ENCODE data around the gene MALRD1. TPM values are rescaled to one million over a fixed set of nuclear protein-coding genes. Genes with fewer than 3 reads are reported as not detected.
"Not testable (repeated sequence)": the region's sequence is repeated elsewhere in the genome, so short reads cannot be mapped to it uniquely, and the experiment has no call there.

MALRD1 gene
- total RNA-seq, 2 donors from 2014 or later = 0.26 to 1.3 TPM

DNA sequence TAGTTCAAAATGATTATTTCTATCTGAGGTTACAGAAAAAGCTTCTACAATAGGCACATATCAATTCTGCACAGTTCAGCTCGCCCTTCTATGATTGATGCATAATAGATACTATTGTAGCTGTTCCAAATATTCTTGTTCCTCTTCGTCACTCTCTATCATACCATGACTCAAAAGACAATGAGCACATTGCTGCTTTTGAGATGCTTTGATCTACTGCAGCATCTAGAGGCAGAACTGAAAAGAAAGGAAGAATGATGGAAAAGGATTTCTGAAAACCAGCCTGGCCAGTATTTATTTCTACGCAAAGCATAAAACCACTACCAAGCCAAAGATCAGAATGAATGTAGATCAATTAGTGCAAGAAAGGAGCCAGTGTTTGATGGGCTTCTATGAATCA, 708.3 kb downstream of the MALRD1 start:
- no peaks in the 10 kb centered on the region for H3K36me3 ChIP-seq (replicated peaks in 1 of 2; ENCODE audit: insufficient read depth in 1 of 2, low read depth in 2 of 2)
- H3K27me3 ChIP-seq = no peaks in the 10 kb centered on the region
- intact Hi-C loops (cut with DNase I) = no loop called here
- ATAC-seq = no peak
- H3K4me3 ChIP-seq = no peak overlapping the region
- DNase-seq = no peak
- 47 to 50% methylated on average over 3 of the region's 3 CpGs for WGBS, 2 donors
- no peaks in the 10 kb centered on the region for H3K4me1 ChIP-seq
- TF ChIP-seq POLR2A (IDR thresholded peaks at IDR 0.05) = no peak
- TF ChIP-seq, protein P1, sequence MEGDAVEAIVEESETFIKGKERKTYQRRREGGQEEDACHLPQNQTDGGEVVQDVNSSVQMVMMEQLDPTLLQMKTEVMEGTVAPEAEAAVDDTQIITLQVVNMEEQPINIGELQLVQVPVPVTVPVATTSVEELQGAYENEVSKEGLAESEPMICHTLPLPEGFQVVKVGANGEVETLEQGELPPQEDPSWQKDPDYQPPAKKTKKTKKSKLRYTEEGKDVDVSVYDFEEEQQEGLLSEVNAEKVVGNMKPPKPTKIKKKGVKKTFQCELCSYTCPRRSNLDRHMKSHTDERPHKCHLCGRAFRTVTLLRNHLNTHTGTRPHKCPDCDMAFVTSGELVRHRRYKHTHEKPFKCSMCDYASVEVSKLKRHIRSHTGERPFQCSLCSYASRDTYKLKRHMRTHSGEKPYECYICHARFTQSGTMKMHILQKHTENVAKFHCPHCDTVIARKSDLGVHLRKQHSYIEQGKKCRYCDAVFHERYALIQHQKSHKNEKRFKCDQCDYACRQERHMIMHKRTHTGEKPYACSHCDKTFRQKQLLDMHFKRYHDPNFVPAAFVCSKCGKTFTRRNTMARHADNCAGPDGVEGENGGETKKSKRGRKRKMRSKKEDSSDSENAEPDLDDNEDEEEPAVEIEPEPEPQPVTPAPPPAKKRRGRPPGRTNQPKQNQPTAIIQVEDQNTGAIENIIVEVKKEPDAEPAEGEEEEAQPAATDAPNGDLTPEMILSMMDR (IDR thresholded peaks at IDR 0.05) = no peak
- no peaks in the 10 kb centered on the region for H3K9me3 ChIP-seq
- H3K27ac ChIP-seq = no peak overlapping the region

DNA sequence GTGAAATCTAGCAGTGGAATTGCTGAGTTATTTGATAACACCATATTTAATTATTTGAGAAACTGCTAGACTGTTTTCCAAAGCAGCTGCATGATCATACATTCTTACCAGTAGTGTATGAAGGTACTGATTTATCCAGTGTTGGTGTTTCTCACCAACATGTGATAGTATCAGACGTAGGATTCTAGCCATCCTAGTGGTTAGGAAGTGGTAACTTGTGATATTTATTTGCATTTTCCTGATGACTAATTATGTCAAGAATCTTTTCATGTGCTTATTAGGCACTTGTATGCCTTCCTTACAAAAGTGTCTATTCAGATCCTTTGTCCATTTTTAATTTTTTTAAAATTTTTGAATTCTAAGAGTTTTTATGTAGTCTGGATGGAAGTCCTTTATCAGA, 713.4 kb downstream of the MALRD1 start:
- H3K27me3 ChIP-seq = no peaks in the 10 kb centered on the region
- H3K27ac ChIP-seq = no peak overlapping the region
- no peak for ATAC-seq
- 58 to 67% methylated on average over 1 of the region's 1 CpG for whole genome bisulfite sequencing, 2 donors
- DNase-seq = no peak
- H3K4me3 ChIP-seq = no peak overlapping the region
- TF ChIP-seq, protein P1 (IDR thresholded peaks at IDR 0.05) = no peak
- TF ChIP-seq POLR2A (IDR thresholded peaks at IDR 0.05) = no peak
- H3K36me3 ChIP-seq (replicated peaks in 1 of 2; ENCODE audit: insufficient read depth in 1 of 2, low read depth in 2 of 2) = no peaks in the 10 kb centered on the region
- intact Hi-C loops (cut with DNase I) = no loop called here
- no peaks in the 10 kb centered on the region for H3K9me3 ChIP-seq
- H3K4me1 ChIP-seq = no peaks in the 10 kb centered on the region

DNA sequence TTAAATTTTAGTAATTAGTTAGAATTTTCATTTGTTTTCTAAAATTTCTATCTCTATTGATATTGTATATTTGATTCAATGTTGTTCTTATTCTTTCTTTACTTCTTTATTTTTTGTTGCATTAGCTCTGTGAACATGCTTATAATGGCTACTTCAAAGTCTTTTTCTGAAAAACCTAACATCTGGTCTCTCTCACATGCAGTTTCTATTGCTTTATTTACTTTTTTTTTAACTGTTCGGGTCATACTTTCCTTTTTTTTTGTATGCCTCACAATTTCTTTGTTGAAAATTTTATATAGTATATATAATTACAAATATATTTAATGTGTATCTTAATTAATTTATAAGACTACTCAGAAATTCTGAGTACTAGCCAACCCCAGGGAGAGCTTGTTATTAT, 715.5 kb downstream of the MALRD1 start:
- H3K4me1 ChIP-seq = no peaks in the 10 kb centered on the region
- H3K27me3 ChIP-seq = no peaks in the 10 kb centered on the region
- DNase-seq (no peak), ATAC-seq (no peak)
- no peaks in the 10 kb centered on the region for H3K9me3 ChIP-seq
- WGBS, 2 donors = 23 to 40% methylated on average over 1 of the region's 1 CpG
- TF ChIP-seq POLR2A (IDR thresholded peaks at IDR 0.05) = no peak
- TF ChIP-seq, protein P1 (IDR thresholded peaks at IDR 0.05) = no peak
- no peak overlapping the region for H3K4me3 ChIP-seq
- no peaks in the 10 kb centered on the region for H3K36me3 ChIP-seq (replicated peaks in 1 of 2; ENCODE audit: insufficient read depth in 1 of 2, low read depth in 2 of 2)
- no peak overlapping the region for H3K27ac ChIP-seq
- intact Hi-C loops (cut with DNase I) = no loop called here

DNA sequence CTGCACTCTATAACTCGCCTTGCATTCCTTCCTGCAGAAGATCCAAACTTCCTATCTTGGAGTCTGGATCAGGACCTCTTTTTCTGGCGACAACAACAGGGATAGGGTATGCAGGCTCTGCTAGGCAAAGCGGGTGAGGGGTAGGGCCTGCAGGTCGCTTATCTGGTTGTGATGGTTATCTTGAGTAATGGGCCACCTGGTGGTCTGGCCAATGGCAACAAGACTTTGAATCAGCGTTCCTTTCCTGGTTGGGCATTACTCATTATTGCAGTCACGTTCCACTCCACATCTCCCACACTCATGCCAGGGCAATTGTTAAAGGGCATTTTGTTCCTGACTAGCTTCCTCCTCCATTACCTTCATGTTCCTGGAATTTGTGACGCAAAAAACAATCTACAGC, 719.3 kb downstream of the MALRD1 start:
- Histone ChIP-seq H3K27ac (no peak overlapping the region), H3K27me3 (no peaks in the 10 kb centered on the region), H3K9me3 (no peaks in the 10 kb centered on the region), H3K4me3 (no peak overlapping the region), H3K4me1 (no peaks in the 10 kb centered on the region), H3K36me3 (replicated peaks in 1 of 2; ENCODE audit: insufficient read depth in 1 of 2, low read depth in 2 of 2) (no peaks in the 10 kb centered on the region)
- DNase-seq (no peak), ATAC-seq (no peak)
- intact Hi-C loops (cut with DNase I) = no loop called here
- WGBS, 2 donors = 34 to 35% methylated on average over 7 of the region's 7 CpGs
- TF ChIP-seq, protein P1 (IDR thresholded peaks at IDR 0.05) = no peak
- no peak for TF ChIP-seq POLR2A (IDR thresholded peaks at IDR 0.05)

DNA sequence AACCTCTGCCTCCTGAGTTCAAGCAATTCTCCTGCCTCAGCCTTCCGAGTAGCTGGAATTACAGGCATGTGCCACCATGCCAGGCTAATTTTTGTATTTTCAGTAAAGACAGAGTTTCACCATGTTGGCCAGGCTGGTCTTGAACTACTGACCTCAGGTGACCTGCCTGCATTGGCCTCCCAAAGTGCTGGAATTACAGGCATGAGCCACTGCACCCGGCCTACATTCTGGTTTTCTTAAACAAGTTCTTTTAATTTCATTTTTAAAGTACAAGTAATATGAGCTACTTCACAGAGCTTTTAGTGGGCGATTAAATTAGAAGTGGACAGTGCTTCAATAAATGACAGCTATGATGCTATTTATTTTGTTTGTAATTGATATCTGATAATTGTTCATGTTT, 721.2 kb downstream of the MALRD1 start:
- H3K4me3 ChIP-seq; H3K36me3 ChIP-seq (replicated peaks in 1 of 2; ENCODE audit: insufficient read depth in 1 of 2, low read depth in 2 of 2); intact Hi-C loops (cut with DNase I); DNase-seq; ATAC-seq; H3K27ac ChIP-seq; H3K4me1 ChIP-seq; H3K27me3 ChIP-seq; H3K9me3 ChIP-seq: not testable (repeated sequence)
- 56 to 72% methylated on average over 3 of the region's 3 CpGs for WGBS, 2 donors

Measured in body of pancreas (tissue), 4 donors.